NCI-H345 (cell line): ENCODE measurements around the gene KCNJ6.

Source experiments
- DNase-seq: peaks from one replicate; lab custom pipeline; 2025; lab: John Stamatoyannopoulos, UW

KCNJ6 gene

GRCh38 chr21:37904856-37905255 lies 11.4 kb downstream of the KCNJ6 start:
- DNase-seq, result no peak

GRCh38 chr21:37903396-37903795 lies 12.9 kb downstream of the KCNJ6 start:
- DNase-seq, result no peak

GRCh38 chr21:37899146-37899545 lies 17.1 kb downstream of the KCNJ6 start:
- no peak for DNase-seq

- no peak for DNase-seq
Observed at GRCh38 chr21:37896788-37897187, 19.5 kb downstream of the KCNJ6 start.

GRCh38 chr21:37891972-37892371 lies 24.3 kb downstream of the KCNJ6 start:
- DNase-seq, result no peak

- no peak for DNase-seq
Observed at GRCh38 chr21:37888659-37889058, 27.6 kb downstream of the KCNJ6 start.

- no peak for DNase-seq
Observed at GRCh38 chr21:37886726-37887299, 29.4 kb downstream of the KCNJ6 start.

GRCh38 chr21:37886120-37886519 lies 30.1 kb downstream of the KCNJ6 start:
- DNase-seq, result no peak

GRCh38 chr21:37878946-37879660 lies 37.2 kb downstream of the KCNJ6 start:
- no peak for DNase-seq

- no peak for DNase-seq
Observed at GRCh38 chr21:37877888-37878684, 38.2 kb downstream of the KCNJ6 start.

- DNase-seq, result no peak
Observed at GRCh38 chr21:37877171-37877570, 39.1 kb downstream of the KCNJ6 start.

- DNase-seq, result no peak
Observed at GRCh38 chr21:37876561-37876960, 39.7 kb downstream of the KCNJ6 start.

GRCh38 chr21:37874904-37875780 lies 41.1 kb downstream of the KCNJ6 start:
- DNase-seq, result no peak

- DNase-seq, result no peak
Observed at GRCh38 chr21:37874481-37874880, 41.8 kb downstream of the KCNJ6 start.

GRCh38 chr21:37873655-37874054 lies 42.6 kb downstream of the KCNJ6 start:
- DNase-seq, result no peak

- DNase-seq, result no peak
Observed at GRCh38 chr21:37871121-37871862, 45.0 kb downstream of the KCNJ6 start.

GRCh38 chr21:37870221-37870620 lies 46.0 kb downstream of the KCNJ6 start:
- DNase-seq, result peak; percentile 14

GRCh38 chr21:37869661-37870060 lies 46.6 kb downstream of the KCNJ6 start:
- no peak for DNase-seq

GRCh38 chr21:37868446-37869295 lies 47.6 kb downstream of the KCNJ6 start:
- no peak for DNase-seq

- no peak for DNase-seq
Observed at GRCh38 chr21:37866027-37866426, 50.2 kb downstream of the KCNJ6 start.
